SH-SY5Y (cell line): ENCODE measurements around the gene HCN2.

ENCODE experiments used
- GATA2 ChIP-seq: IDR thresholded peaks from 2 replicates; pipeline ENCODE4 v1.6.1; 2011; ENCODE audit warnings: mild to moderate bottlenecking, low read depth, low read length
- GATA3 ChIP-seq: IDR thresholded peaks from 2 replicates; pipeline ENCODE4 v1.6.1; 2011; ENCODE audit warnings: low read depth, mild to moderate bottlenecking, low read length, moderate library complexity

- TF ChIP-seq GATA2 = no peak
- TF ChIP-seq GATA3 = no peak
Observed at GRCh38 chr19:642767-643727, 53.4 kb downstream of the HCN2 start.
